Measurements from ENCODE around the gene ZFYVE21. TPM values are rescaled to one million over a fixed set of nuclear protein-coding genes. Genes with fewer than 3 reads are reported as not detected.

The ZFYVE21 gene
- total RNA-seq, 1 experiment from 2014 or later, result 59.7 TPM

GRCh38 chr14:103734081-103734888 lies 18.7 kb downstream of the ZFYVE21 start:
- POLR2A ChIA-PET, result no interaction called here
- ATAC-seq (no peak), DNase-seq (ENCODE audit: low spot score) (no peak)
- H3K27me3 Mint-ChIP-seq (ENCODE audit: low read depth), result no peaks in the 10 kb centered on the region
- peak overlapping the region; percentile 17; the same call in 1 of the 2 replicates for H3K27ac Mint-ChIP-seq
- H3K4me3 Mint-ChIP-seq, result no peak overlapping the region
- CTCF ChIA-PET, result interaction anchor here (1.2 to 1.9 kb wide), 2 partner anchors 167 kb away, joined by 3 to 6 read pairs; no protein-coding TSS in a partner anchor
- H3K36me3 Mint-ChIP-seq, result peaks cover 14% of the 10 kb centered on the region
- no peaks in the 10 kb centered on the region for H3K4me1 Mint-ChIP-seq
- H3K9me3 Mint-ChIP-seq, result no peaks in the 10 kb centered on the region
- TF ChIP-seq, protein P1, sequence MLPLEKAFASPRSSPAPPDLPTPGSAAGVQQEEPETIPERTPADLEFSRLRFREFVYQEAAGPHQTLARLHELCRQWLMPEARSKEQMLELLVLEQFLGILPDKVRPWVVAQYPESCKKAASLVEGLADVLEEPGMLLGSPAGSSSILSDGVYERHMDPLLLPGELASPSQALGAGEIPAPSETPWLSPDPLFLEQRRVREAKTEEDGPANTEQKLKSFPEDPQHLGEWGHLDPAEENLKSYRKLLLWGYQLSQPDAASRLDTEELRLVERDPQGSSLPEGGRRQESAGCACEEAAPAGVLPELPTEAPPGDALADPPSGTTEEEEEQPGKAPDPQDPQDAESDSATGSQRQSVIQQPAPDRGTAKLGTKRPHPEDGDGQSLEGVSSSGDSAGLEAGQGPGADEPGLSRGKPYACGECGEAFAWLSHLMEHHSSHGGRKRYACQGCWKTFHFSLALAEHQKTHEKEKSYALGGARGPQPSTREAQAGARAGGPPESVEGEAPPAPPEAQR (CRISPR knock-in tag; IDR thresholded peaks at IDR 0.05), result no peak
- TF ChIP-seq IRF2 (CRISPR knock-in tag; IDR thresholded peaks at IDR 0.05; ENCODE audit: borderline replicate concordance, low read depth) (no peak), FOXP4 (CRISPR knock-in tag; IDR thresholded peaks at IDR 0.05) (no peak), NR3C1 (CRISPR knock-in tag; conservative IDR thresholded peaks at IDR 0.05; ENCODE audit: low read depth) (no peak), ZNF263 (CRISPR knock-in tag; IDR thresholded peaks at IDR 0.05; ENCODE audit: low read depth) (no peak), ZNF232 (CRISPR knock-in tag; IDR thresholded peaks at IDR 0.05) (no peak), FOXJ3 (CRISPR knock-in tag; IDR thresholded peaks at IDR 0.05; ENCODE audit: borderline replicate concordance) (no peak), CREB1 (CRISPR knock-in tag; IDR thresholded peaks at IDR 0.05) (no peak), GABPB1 (CRISPR knock-in tag; IDR thresholded peaks at IDR 0.05) (no peak), CBFB (CRISPR knock-in tag; IDR thresholded peaks at IDR 0.05; ENCODE audit: low read depth) (no peak), AFF4 (CRISPR knock-in tag; IDR thresholded peaks at IDR 0.05; ENCODE audit: borderline replicate concordance) (no peak), TEAD1 (CRISPR knock-in tag; IDR thresholded peaks at IDR 0.05) (no peak), KAT7 (CRISPR knock-in tag; IDR thresholded peaks at IDR 0.05; ENCODE audit: borderline replicate concordance) (no peak), MXD4 (CRISPR knock-in tag; IDR thresholded peaks at IDR 0.05; ENCODE audit: borderline replicate concordance) (no peak)
- TF ChIP-seq, protein P2, sequence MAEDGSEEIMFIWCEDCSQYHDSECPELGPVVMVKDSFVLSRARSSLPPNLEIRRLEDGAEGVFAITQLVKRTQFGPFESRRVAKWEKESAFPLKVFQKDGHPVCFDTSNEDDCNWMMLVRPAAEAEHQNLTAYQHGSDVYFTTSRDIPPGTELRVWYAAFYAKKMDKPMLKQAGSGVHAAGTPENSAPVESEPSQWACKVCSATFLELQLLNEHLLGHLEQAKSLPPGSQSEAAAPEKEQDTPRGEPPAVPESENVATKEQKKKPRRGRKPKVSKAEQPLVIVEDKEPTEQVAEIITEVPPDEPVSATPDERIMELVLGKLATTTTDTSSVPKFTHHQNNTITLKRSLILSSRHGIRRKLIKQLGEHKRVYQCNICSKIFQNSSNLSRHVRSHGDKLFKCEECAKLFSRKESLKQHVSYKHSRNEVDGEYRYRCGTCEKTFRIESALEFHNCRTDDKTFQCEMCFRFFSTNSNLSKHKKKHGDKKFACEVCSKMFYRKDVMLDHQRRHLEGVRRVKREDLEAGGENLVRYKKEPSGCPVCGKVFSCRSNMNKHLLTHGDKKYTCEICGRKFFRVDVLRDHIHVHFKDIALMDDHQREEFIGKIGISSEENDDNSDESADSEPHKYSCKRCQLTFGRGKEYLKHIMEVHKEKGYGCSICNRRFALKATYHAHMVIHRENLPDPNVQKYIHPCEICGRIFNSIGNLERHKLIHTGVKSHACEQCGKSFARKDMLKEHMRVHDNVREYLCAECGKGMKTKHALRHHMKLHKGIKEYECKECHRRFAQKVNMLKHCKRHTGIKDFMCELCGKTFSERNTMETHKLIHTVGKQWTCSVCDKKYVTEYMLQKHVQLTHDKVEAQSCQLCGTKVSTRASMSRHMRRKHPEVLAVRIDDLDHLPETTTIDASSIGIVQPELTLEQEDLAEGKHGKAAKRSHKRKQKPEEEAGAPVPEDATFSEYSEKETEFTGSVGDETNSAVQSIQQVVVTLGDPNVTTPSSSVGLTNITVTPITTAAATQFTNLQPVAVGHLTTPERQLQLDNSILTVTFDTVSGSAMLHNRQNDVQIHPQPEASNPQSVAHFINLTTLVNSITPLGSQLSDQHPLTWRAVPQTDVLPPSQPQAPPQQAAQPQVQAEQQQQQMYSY (CRISPR knock-in tag; IDR thresholded peaks at IDR 0.05), result no peak
